Stomach (tissue), 4 donors: Measurements from ENCODE around the gene NDFIP1.

ENCODE experiments used
- EP300 ChIP-seq: sonication (generic); formaldehyde crosslinking; IDR thresholded peaks from one replicate; pipeline ENCODE4 v1.6.1; 2017; ENCODE audit warnings: antibody characterized with exemption
- POLR2A ChIP-seq, 4 donors: fragments of 450-650 bp; IDR thresholded peaks; one replicate each; pipeline ENCODE4 v1.6.1; 2016; ENCODE audit warnings: antibody characterized with exemption in 4 of 4, control low read depth in 2 of 4, mild to moderate bottlenecking in 1 of 4, moderate library complexity in 1 of 4
- TF ChIP-seq, protein P1 (sequence below), 7 experiments: fragments of 450-650 bp in 4 of 7; fragments of 200-600 bp in 3 of 7; sonication (generic) in 3 of 7; IDR thresholded peaks; one replicate each; pipeline ENCODE4 v1.5.1; 2016 to 2019; ENCODE audit warnings: antibody characterized with exemption in 7 of 7, control low read depth in 2 of 7, mild to moderate bottlenecking in 1 of 7

- TF ChIP-seq POLR2A (IDR thresholded peaks at IDR 0.05) (no peak), EP300 (no peak)
- TF ChIP-seq, protein P1, sequence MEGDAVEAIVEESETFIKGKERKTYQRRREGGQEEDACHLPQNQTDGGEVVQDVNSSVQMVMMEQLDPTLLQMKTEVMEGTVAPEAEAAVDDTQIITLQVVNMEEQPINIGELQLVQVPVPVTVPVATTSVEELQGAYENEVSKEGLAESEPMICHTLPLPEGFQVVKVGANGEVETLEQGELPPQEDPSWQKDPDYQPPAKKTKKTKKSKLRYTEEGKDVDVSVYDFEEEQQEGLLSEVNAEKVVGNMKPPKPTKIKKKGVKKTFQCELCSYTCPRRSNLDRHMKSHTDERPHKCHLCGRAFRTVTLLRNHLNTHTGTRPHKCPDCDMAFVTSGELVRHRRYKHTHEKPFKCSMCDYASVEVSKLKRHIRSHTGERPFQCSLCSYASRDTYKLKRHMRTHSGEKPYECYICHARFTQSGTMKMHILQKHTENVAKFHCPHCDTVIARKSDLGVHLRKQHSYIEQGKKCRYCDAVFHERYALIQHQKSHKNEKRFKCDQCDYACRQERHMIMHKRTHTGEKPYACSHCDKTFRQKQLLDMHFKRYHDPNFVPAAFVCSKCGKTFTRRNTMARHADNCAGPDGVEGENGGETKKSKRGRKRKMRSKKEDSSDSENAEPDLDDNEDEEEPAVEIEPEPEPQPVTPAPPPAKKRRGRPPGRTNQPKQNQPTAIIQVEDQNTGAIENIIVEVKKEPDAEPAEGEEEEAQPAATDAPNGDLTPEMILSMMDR (IDR thresholded peaks at IDR 0.05) = no peak
Measured at GRCh38 chr5:142117579-142118151, 9.1 kb downstream of the NDFIP1 start.
